Colon (tissue), 2 donors: Measurements from ENCODE around the gene MBIP.

Source experiments
- FAIRE-seq: peaks from 2 replicates; lab custom pipeline; 2012; peaks lifted over from hg19 to GRCh38; lab: Jason Lieb, UNC
- donor health status: control.
- donor health status: control.

MBIP gene

GRCh38 chr14:36313898-36314297 lies 6.5 kb downstream of the MBIP start:
- no peak for FAIRE-seq

GRCh38 chr14:36313206-36313605 lies 7.2 kb downstream of the MBIP start:
- FAIRE-seq = no peak

- FAIRE-seq = no peak
Measured at GRCh38 chr14:36306836-36307235, 13.6 kb downstream of the MBIP start.

- FAIRE-seq = no peak
Measured at GRCh38 chr14:36304895-36305294, 15.5 kb downstream of the MBIP start.

GRCh38 chr14:36303960-36304359 lies 16.5 kb downstream of the MBIP start:
- no peak for FAIRE-seq

GRCh38 chr14:36302823-36303222 lies 17.6 kb downstream of the MBIP start:
- FAIRE-seq = no peak

- no peak for FAIRE-seq
Measured at GRCh38 chr14:36301159-36301558, 19.3 kb downstream of the MBIP start.

- no peak for FAIRE-seq
Measured at GRCh38 chr14:36300337-36300736, 20.1 kb downstream of the MBIP start.

- FAIRE-seq = no peak
Measured at GRCh38 chr14:36295642-36296627, 24.5 kb downstream of the MBIP start.

- no peak for FAIRE-seq
Measured at GRCh38 chr14:36294543-36294942, 25.9 kb downstream of the MBIP start.

- no peak for FAIRE-seq
Measured at GRCh38 chr14:36293824-36294223, 26.6 kb downstream of the MBIP start.

GRCh38 chr14:36289954-36290353 lies 30.5 kb downstream of the MBIP start:
- FAIRE-seq = no peak

GRCh38 chr14:36288496-36288895 lies 31.9 kb downstream of the MBIP start:
- no peak for FAIRE-seq

- no peak for FAIRE-seq
Measured at GRCh38 chr14:36284971-36285595, 35.4 kb downstream of the MBIP start.

GRCh38 chr14:36281309-36281708 lies 39.1 kb downstream of the MBIP start:
- FAIRE-seq = no peak

GRCh38 chr14:36279306-36280190 lies 40.9 kb downstream of the MBIP start:
- FAIRE-seq = no peak

- no peak for FAIRE-seq
Measured at GRCh38 chr14:36275741-36276140, 44.7 kb downstream of the MBIP start.

GRCh38 chr14:36271939-36272907 lies 48.2 kb downstream of the MBIP start:
- no peak for FAIRE-seq

- no peak for FAIRE-seq
Measured at GRCh38 chr14:36271222-36271621, 49.2 kb downstream of the MBIP start.

- FAIRE-seq = no peak
Measured at GRCh38 chr14:36270191-36270590, 50.2 kb downstream of the MBIP start.

GRCh38 chr14:36268121-36268520 lies 52.3 kb downstream of the MBIP start:
- no peak for FAIRE-seq
